GM13976 (cell line): ENCODE measurements around the gene NFKBIE.
A peak's percentile ranks its signal among the peaks of the same experiment; 100 is the strongest.

Experiments
- DNase-seq: peaks from one replicate; pipeline ENCODE4 v3.0.0; 2012; ENCODE audit warnings: low spot score
- CTCF ChIP-seq: IDR thresholded peaks from 2 replicates; pipeline ENCODE4 v1.5.1; 2012; ENCODE audit warnings: borderline replicate concordance, mild to moderate bottlenecking; ENCODE audit not compliant: insufficient read depth; ENCODE audit errors: extremely low read depth, missing control alignments, control extremely low read depth
- in situ Hi-C: fragments of 300-500 bp; cut with MboI; formaldehyde crosslinking; loops from one replicate; pipeline ENCODE4 v1.12.0; 2022; ENCODE audit warnings: low sequenced_read_pairs, mixed read lengths, inconsistent platforms; ENCODE audit not compliant: unreplicated experiment

NFKBIE gene

GRCh38 chr6:44309092-44309491, 43.7 kb upstream of the NFKBIE start:
- no peak for TF ChIP-seq CTCF
- DNase-seq = no peak
- in situ Hi-C loops = no loop called here

GRCh38 chr6:44307217-44307616, 41.9 kb upstream of the NFKBIE start:
- TF ChIP-seq CTCF = no peak
- in situ Hi-C loops = no loop called here
- no peak for DNase-seq

GRCh38 chr6:44306710-44307109, 41.4 kb upstream of the NFKBIE start:
- peak; percentile 9 for DNase-seq
- no peak for TF ChIP-seq CTCF
- in situ Hi-C loops = no loop called here

GRCh38 chr6:44305200-44305725, 39.9 kb upstream of the NFKBIE start:
- DNase-seq = peak; percentile 14
- in situ Hi-C loops = no loop called here
- no peak for TF ChIP-seq CTCF

GRCh38 chr6:44304282-44305199, 39.2 kb upstream of the NFKBIE start:
- in situ Hi-C loops = no loop called here
- TF ChIP-seq CTCF = peak; percentile 73
- peak; percentile 82 for DNase-seq

- TF ChIP-seq CTCF = no peak
- DNase-seq = no peak
- in situ Hi-C loops = no loop called here
Measured at GRCh38 chr6:44303842-44304241, 38.5 kb upstream of the NFKBIE start.

- in situ Hi-C loops = no loop called here
- no peak for DNase-seq
- no peak for TF ChIP-seq CTCF
Measured at GRCh38 chr6:44302856-44303255, 37.5 kb upstream of the NFKBIE start.
